ENCODE measurements around the gene PRPSAP2. TPM values are rescaled to one million over a fixed set of nuclear protein-coding genes. Genes with fewer than 3 reads are reported as not detected.

The PRPSAP2 gene
- total RNA-seq, 1 experiment from 2014 or later: 37.8 TPM

- Histone ChIP-seq H4K20me1 (ENCODE audit: insufficient read depth) (no peaks in the 10 kb centered on the region), H3K4me1 (ENCODE audit: control insufficient read depth in 1 of 2, insufficient read depth in 2 of 2, low read length in 2 of 2) (no peaks in the 10 kb centered on the region), H3K9me2 (ENCODE audit: insufficient read depth) (no peaks in the 10 kb centered on the region), H2AFZ (ENCODE audit: low read depth, low read length, poor library complexity, severe bottlenecking) (no peak overlapping the region), H3K4me2 (ENCODE audit: low read length) (no peak overlapping the region), H3K9me3 (ENCODE audit: control insufficient read depth in 1 of 2, insufficient read depth in 1 of 2, low read depth in 1 of 2, low read length in 2 of 2) (no peaks in the 10 kb centered on the region), H3K79me2 (ENCODE audit: insufficient read depth, low read length) (no peaks in the 10 kb centered on the region; the same call in 1 of the 2 replicates), H3K36me3 (ENCODE audit: control insufficient read depth in 1 of 2, insufficient read depth in 2 of 2, low read length in 2 of 2) (peaks cover 13 to 22% of the 10 kb centered on the region in 2 experiments; a peak in 2 of 4 replicates), H3K27ac (ENCODE audit: low read depth, low read length) (no peak overlapping the region), H3K27me3 (ENCODE audit: insufficient read depth, low read length) (no peaks in the 10 kb centered on the region), H3K9ac (ENCODE audit: low read length) (no peak overlapping the region), H3K4me3 (replicated peaks in 1 of 2; ENCODE audit: low read depth in 1 of 2, low read length in 2 of 2) (no peak overlapping the region)
- no peak for ATAC-seq
- CTCF ChIA-PET: no interaction called here
- no peak for TF ChIP-seq JUND (IDR thresholded peaks at IDR 0.05)
- no peak for TF ChIP-seq ATF3 (IDR thresholded peaks at IDR 0.05)
- TF ChIP-seq EGR1 (IDR thresholded peaks at IDR 0.05; ENCODE audit: low read depth): no peak
- no peak for TF ChIP-seq EZH2phosphoT487 (IDR thresholded peaks at IDR 0.05; ENCODE audit: borderline replicate concordance)
- TF ChIP-seq ZFX (IDR thresholded peaks at IDR 0.05): no peak
- no peak for TF ChIP-seq SIN3A (IDR thresholded peaks at IDR 0.05; ENCODE audit: low read depth)
- no peak for TF ChIP-seq FOSL1 (IDR thresholded peaks at IDR 0.05; ENCODE audit: low read depth)
- TF ChIP-seq SP1 (IDR thresholded peaks at IDR 0.05; ENCODE audit: low read depth): no peak
- no peak for TF ChIP-seq ZBTB33 (IDR thresholded peaks at IDR 0.05; ENCODE audit: extremely low read depth, insufficient replicate concordance, low read length)
- TF ChIP-seq ELF1 (IDR thresholded peaks at IDR 0.05; ENCODE audit: borderline replicate concordance, low read depth): no peak
- RAD21 ChIA-PET (ENCODE audit: low non-redundant PET in 1 of 2, low total read pairs in 2 of 2, uncharacterized antibody in 2 of 2, unreplicated experiment in 2 of 2): no interaction called here
- no peak for DNase-seq (ENCODE audit: low read depth, low spot score)
- intact Hi-C loops (cut with micrococcal nuclease): no loop called here
- POLR2A ChIA-PET: no interaction called here
- BruUV-seq (replicated peaks): TSS peak; percentile 10
Measured at GRCh38 chr17:18891541-18891940, 33.6 kb downstream of the PRPSAP2 start.

Measured in HCT116 (cell line).